Endothelial cell of umbilical vein (primary cell): ENCODE results near the gene TTLL11. TPM values are rescaled to one million over a fixed set of nuclear protein-coding genes. Genes with fewer than 3 reads are reported as not detected.

ENCODE experiments used
- BruUV-seq: library from RNA; stranded (reverse); fragments of 400-500 nt; replicated peaks from 2 replicates; lab custom pipeline; 2021; lab: Mats Ljungman, UMichigan
- CTCF ChIA-PET: fragments of 300-600, 350-600 bp; sonication (Branson Sonifier 250); formaldehyde crosslinking; loops from one replicate; lab custom pipeline; 2021; ENCODE audit warnings: antibody characterized with exemption, inconsistent platforms; lab: Charles Lee
- POLR2A ChIA-PET: fragments of 300-600, 350-600 bp; sonication (Branson Sonifier 250); formaldehyde crosslinking; loops from one replicate; lab custom pipeline; 2021; ENCODE audit warnings: antibody characterized with exemption, inconsistent platforms; lab: Charles Lee
- DNase-seq: peaks from one replicate; pipeline ENCODE4 v3.0.0-alpha.2; 2011; ENCODE audit warnings: low read depth, low spot score
- FAIRE-seq: peaks from 2 replicates; lab custom pipeline; 2011; peaks lifted over from hg19 to GRCh38; lab: Jason Lieb, UNC
- H2AFZ ChIP-seq: 2 replicates; pipeline ENCODE4 v1.6.0; 2012; ENCODE audit warnings: low read depth, low read length, control low read depth, inconsistent platforms
- H3K27ac ChIP-seq: 2 replicates; pipeline ENCODE4 v1.5.1; 2011; ENCODE audit warnings: low read depth, mild to moderate bottlenecking, control low read depth, low read length, moderate library complexity; ENCODE audit not compliant: insufficient read depth
- H3K27me3 ChIP-seq, 2 experiments: 2 replicates each; pipeline versions ENCODE4 v1.6.0 to v1.6.1; 2011; ENCODE audit warnings: low read length in 2 of 2, mixed read lengths in 1 of 2; ENCODE audit not compliant: control insufficient read depth in 2 of 2, insufficient read depth in 2 of 2
- H3K36me3 ChIP-seq, 2 experiments: 2 replicates in 1 of 2; 3 replicates in 1 of 2; pipeline ENCODE4 v1.5.1; 2011; ENCODE audit warnings: low read length in 2 of 2, mild to moderate bottlenecking in 1 of 2, moderate library complexity in 1 of 2; ENCODE audit not compliant: control insufficient read depth in 2 of 2, insufficient read depth in 2 of 2; ENCODE audit errors: extremely low read depth in 1 of 2
- H3K4me1 ChIP-seq: 3 replicates; pipeline ENCODE4 v1.5.1; 2011; ENCODE audit warnings: mild to moderate bottlenecking, low read length; ENCODE audit not compliant: control insufficient read depth, insufficient read depth; ENCODE audit errors: extremely low read depth
- H3K4me2 ChIP-seq: 2 replicates; pipeline ENCODE4 v1.6.1; 2011; ENCODE audit warnings: low read length, control low read depth, mixed read lengths; ENCODE audit not compliant: insufficient read depth
- H3K4me3 ChIP-seq, 3 experiments: fragments of 200-600 bp in 1 of 3; sonication (generic), shearing (Covaris generic) in 1 of 3; replicated peaks in 1 of 3; 2 replicates each; pipeline ENCODE4 v1.5.1; 2011 to 2016; ENCODE audit warnings: control low read depth in 3 of 3, low read length in 3 of 3, mild to moderate bottlenecking in 2 of 3, inconsistent platforms in 1 of 3, low read depth in 1 of 3, moderate library complexity in 1 of 3; ENCODE audit not compliant: insufficient read depth in 1 of 3
- H3K79me2 ChIP-seq: 2 replicates; pipeline ENCODE4 v1.6.0; 2012; ENCODE audit warnings: low read length, inconsistent platforms; ENCODE audit not compliant: control insufficient read depth, insufficient read depth
- H3K9ac ChIP-seq: replicated peaks from 2 replicates; pipeline ENCODE3; 2011; ENCODE audit warnings: low read length, control low read depth; ENCODE audit not compliant: insufficient read depth; ENCODE audit errors: extremely low read depth
- H3K9me1 ChIP-seq: replicated peaks from 3 replicates; pipeline ENCODE4 v1.6.0; 2011; ENCODE audit warnings: mild to moderate bottlenecking, low read length; ENCODE audit not compliant: control insufficient read depth, insufficient read depth; ENCODE audit errors: extremely low read depth
- H3K9me3 ChIP-seq: replicated peaks from 2 replicates; pipeline ENCODE4 v1.5.1; 2012; ENCODE audit warnings: low read length, inconsistent platforms; ENCODE audit not compliant: control insufficient read depth, insufficient read depth
- H4K20me1 ChIP-seq: replicated peaks from 2 replicates; pipeline ENCODE3; 2011; ENCODE audit warnings: mild to moderate bottlenecking, low read length; ENCODE audit not compliant: control insufficient read depth, insufficient read depth; ENCODE audit errors: extremely low read depth
- EZH2 ChIP-seq: IDR thresholded peaks from 2 replicates; pipeline ENCODE4 v1.6.1; 2012; ENCODE audit warnings: borderline replicate concordance, low read depth, mild to moderate bottlenecking, moderate library complexity, low read length, inconsistent platforms; ENCODE audit not compliant: severe bottlenecking
- FOS ChIP-seq: IDR thresholded peaks from 2 replicates; pipeline ENCODE4 v1.6.1; 2011; ENCODE audit warnings: mild to moderate bottlenecking, low read length, moderate library complexity, borderline replicate concordance; ENCODE audit not compliant: insufficient read depth
- GATA2 ChIP-seq: IDR thresholded peaks from 2 replicates; pipeline ENCODE4 v1.7.0; 2011; ENCODE audit warnings: low read depth, mild to moderate bottlenecking, moderate library complexity, mixed read lengths, low read length; ENCODE audit not compliant: insufficient read length, insufficient read depth
- JUN ChIP-seq: IDR thresholded peaks from 2 replicates; pipeline ENCODE4 v1.6.1; 2011; ENCODE audit warnings: borderline replicate concordance, low read depth; ENCODE audit not compliant: insufficient read length, insufficient read depth
- MYC ChIP-seq: IDR thresholded peaks from one replicate; pipeline ENCODE4 v1.6.1; 2011; ENCODE audit warnings: mild to moderate bottlenecking, low read depth, low read length
- POLR2A ChIP-seq: IDR thresholded peaks from 2 replicates; pipeline ENCODE4 v1.6.1; 2012; ENCODE audit warnings: low read depth, mild to moderate bottlenecking, control low read depth, low read length
- POLR2AphosphoS5 ChIP-seq: IDR thresholded peaks from 2 replicates; pipeline ENCODE4 v1.6.1; 2012; ENCODE audit warnings: low read depth, mild to moderate bottlenecking, control low read depth, low read length, moderate library complexity; ENCODE audit not compliant: insufficient read depth
- dilution Hi-C: fragments of 300-500 bp; cut with MboI; formaldehyde crosslinking; loops from one replicate; pipeline ENCODE4 v1.15.0; 2019; ENCODE audit warnings: low sequenced_read_pairs; ENCODE audit not compliant: extremely low pct_ligation_motif_present
- intact Hi-C: fragments of 100-400 bp; cut with micrococcal nuclease; formaldehyde crosslinking; loops from one replicate; pipeline ENCODE4 v1.10.0; 2022
- polyA plus RNA-seq, 4 experiments: library from polyadenylated mRNA; depleted of rRNA in 3 of 4; stranded (reverse) in 3 of 4; unstranded in 1 of 4; fragments of >200 nt; gene quantifications; 2 replicates each; pipeline versions ENCODE4 v1.2.1 to v1.2.3, GENCODE V29; 2011 to 2012; ENCODE audit warnings: missing spikeins in 1 of 4
- total RNA-seq: library from RNA; stranded (reverse); gene quantifications from 2 replicates; pipeline ENCODE4 v1.2.3, GENCODE V29; 2021
- TF ChIP-seq, protein P1 (sequence below): IDR thresholded peaks from 2 replicates; pipeline ENCODE4 v1.6.1; 2011; ENCODE audit not compliant: insufficient read depth, insufficient read length
- TF ChIP-seq, protein P2 (sequence below), 2 donors: IDR thresholded peaks; 1 replicate in 1 of 2; 2 replicates in 1 of 2; pipeline ENCODE4 v1.5.1; 2011; ENCODE audit warnings: low read length in 2 of 2, mild to moderate bottlenecking in 2 of 2, moderate library complexity in 2 of 2, control low read depth in 1 of 2, inconsistent platforms in 1 of 2, low read depth in 1 of 2; ENCODE audit not compliant: insufficient read depth in 1 of 2; ENCODE audit errors: extremely low read depth in 1 of 2

The TTLL11 gene
- total and polyA plus RNA-seq, 2 donors (not counting 3 experiments of a cell fraction or from before 2014, with no cell fraction given) = 4.9 to 5.1 TPM

DNA sequence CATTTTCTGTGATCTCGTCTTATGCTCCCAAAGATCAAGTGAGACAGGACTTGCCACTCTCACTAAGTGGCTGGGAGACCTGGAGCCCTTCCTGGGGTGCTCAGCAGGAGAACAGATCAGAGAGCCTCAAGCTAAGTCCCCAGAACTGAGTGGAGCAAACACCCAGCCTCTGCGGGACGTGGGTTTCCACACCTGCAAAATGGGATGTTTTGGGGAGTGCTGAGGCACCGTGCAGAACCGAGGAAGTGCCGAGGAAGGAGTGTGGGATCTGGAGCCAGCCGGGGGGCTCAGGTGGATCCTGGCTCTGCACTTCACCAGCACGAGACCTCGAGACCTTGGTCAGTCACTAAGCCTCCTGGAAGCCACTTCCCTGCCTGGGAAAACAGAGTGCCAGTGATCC, 275.6 kb downstream of the TTLL11 start:
- dilution Hi-C loops = no loop called here

More for the DNA sequence above, 275.6 kb downstream of the TTLL11 start:
- DNase-seq (no peak), FAIRE-seq (no peak)
- Histone ChIP-seq H3K9me3 (no peaks in the 10 kb centered on the region), H3K4me3 (no peak overlapping the region), H2AFZ (no peak overlapping the region), H3K27me3 (no peaks in the 10 kb centered on the region), H3K36me3 (no peaks in the 10 kb centered on the region), H3K4me1 (no peaks in the 10 kb centered on the region), H3K9ac (no peak overlapping the region), H4K20me1 (no peaks in the 10 kb centered on the region), H3K4me2 (no peak overlapping the region), H3K79me2 (no peaks in the 10 kb centered on the region), H3K9me1 (no peaks in the 10 kb centered on the region), H3K27ac (no peak overlapping the region)
- BruUV-seq = no TSS peak
- intact Hi-C loops = no loop called here
- TF ChIP-seq JUN = no peak
- no peak for TF ChIP-seq EZH2
- no peak for TF ChIP-seq MYC
- TF ChIP-seq, protein P1, sequence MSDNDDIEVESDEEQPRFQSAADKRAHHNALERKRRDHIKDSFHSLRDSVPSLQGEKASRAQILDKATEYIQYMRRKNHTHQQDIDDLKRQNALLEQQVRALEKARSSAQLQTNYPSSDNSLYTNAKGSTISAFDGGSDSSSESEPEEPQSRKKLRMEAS = no peak
- no peak for TF ChIP-seq GATA2
- TF ChIP-seq FOS = no peak
- TF ChIP-seq, protein P2, sequence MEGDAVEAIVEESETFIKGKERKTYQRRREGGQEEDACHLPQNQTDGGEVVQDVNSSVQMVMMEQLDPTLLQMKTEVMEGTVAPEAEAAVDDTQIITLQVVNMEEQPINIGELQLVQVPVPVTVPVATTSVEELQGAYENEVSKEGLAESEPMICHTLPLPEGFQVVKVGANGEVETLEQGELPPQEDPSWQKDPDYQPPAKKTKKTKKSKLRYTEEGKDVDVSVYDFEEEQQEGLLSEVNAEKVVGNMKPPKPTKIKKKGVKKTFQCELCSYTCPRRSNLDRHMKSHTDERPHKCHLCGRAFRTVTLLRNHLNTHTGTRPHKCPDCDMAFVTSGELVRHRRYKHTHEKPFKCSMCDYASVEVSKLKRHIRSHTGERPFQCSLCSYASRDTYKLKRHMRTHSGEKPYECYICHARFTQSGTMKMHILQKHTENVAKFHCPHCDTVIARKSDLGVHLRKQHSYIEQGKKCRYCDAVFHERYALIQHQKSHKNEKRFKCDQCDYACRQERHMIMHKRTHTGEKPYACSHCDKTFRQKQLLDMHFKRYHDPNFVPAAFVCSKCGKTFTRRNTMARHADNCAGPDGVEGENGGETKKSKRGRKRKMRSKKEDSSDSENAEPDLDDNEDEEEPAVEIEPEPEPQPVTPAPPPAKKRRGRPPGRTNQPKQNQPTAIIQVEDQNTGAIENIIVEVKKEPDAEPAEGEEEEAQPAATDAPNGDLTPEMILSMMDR (IDR thresholded peaks at IDR 0.05; ENCODE audit: extremely low read depth in 1 of 2, insufficient read depth in 1 of 2, low read depth in 1 of 2, low read length in 2 of 2) = no peak
- TF ChIP-seq POLR2AphosphoS5 = no peak
- TF ChIP-seq POLR2A = no peak
- POLR2A ChIA-PET = no interaction called here
- CTCF ChIA-PET = no interaction called here
